ENCODE data around the gene DNAH8.

DNA sequence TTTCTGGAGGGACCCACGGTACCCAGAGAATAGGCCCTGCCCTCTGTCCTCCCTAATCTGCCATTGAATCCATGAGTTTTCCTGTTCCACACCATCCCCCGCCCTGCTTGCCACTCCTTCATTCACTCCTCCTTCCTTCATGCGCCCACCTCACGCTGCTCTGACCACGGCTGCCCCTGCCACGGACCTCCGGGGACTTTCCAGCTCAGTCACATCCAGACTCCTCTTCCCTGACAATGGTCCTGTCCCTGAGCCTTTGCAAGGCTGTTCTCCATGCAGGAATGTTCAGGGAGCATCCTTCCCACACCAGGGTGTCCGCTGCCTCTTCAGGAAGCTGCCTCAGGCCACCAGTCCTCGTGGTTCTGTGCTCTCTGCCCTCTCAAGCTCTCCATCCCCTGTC, 359.4 kb downstream of the DNAH8 start:
- TF ChIP-seq, protein P1, sequence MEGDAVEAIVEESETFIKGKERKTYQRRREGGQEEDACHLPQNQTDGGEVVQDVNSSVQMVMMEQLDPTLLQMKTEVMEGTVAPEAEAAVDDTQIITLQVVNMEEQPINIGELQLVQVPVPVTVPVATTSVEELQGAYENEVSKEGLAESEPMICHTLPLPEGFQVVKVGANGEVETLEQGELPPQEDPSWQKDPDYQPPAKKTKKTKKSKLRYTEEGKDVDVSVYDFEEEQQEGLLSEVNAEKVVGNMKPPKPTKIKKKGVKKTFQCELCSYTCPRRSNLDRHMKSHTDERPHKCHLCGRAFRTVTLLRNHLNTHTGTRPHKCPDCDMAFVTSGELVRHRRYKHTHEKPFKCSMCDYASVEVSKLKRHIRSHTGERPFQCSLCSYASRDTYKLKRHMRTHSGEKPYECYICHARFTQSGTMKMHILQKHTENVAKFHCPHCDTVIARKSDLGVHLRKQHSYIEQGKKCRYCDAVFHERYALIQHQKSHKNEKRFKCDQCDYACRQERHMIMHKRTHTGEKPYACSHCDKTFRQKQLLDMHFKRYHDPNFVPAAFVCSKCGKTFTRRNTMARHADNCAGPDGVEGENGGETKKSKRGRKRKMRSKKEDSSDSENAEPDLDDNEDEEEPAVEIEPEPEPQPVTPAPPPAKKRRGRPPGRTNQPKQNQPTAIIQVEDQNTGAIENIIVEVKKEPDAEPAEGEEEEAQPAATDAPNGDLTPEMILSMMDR (IDR thresholded peaks at IDR 0.05; ENCODE audit: extremely low read depth in 1 of 2, insufficient read depth in 1 of 2, low read depth in 1 of 2, low read length in 2 of 2) = no peak
- TF ChIP-seq POLR2AphosphoS5 (IDR thresholded peaks at IDR 0.05; ENCODE audit: insufficient read depth, low read depth, low read length) = no peak
- no peak for TF ChIP-seq POLR2A (IDR thresholded peaks at IDR 0.05; ENCODE audit: low read depth, low read length)
